Frontal cortex (tissue), 4 donors: ENCODE measurements around the gene COL4A6. TPM values are rescaled to one million over a fixed set of nuclear protein-coding genes. Genes with fewer than 3 reads are reported as not detected.

Source experiments
- DNase-seq, 2 donors: peaks; one replicate each; pipeline ENCODE4 v3.0.0; 2012; ENCODE audit warnings: low spot score in 2 of 2
- FAIRE-seq: peaks from 2 replicates; lab custom pipeline; 2012; peaks lifted over from hg19 to GRCh38; lab: Jason Lieb, UNC
- total RNA-seq: library from RNA; depleted of rRNA; stranded (reverse); fragments of >200 nt; gene quantifications from one replicate; pipeline ENCODE4 v1.2.3, GENCODE V29; 2014
- donor health status: control.
- donor health status: control.
- donor health status: control.

The COL4A6 gene
- total RNA-seq, 1 donor from 2014 or later, result 2.0 TPM

- no peak for DNase-seq
- FAIRE-seq, result no peak
These were observed 214.0 kb downstream of the COL4A6 start for GRCh38 chrX:108224218-108224617.

- no peak for DNase-seq
- FAIRE-seq, result no peak
These were observed 214.6 kb downstream of the COL4A6 start for GRCh38 chrX:108223585-108223984.

GRCh38 chrX:108221301-108221864 lies 216.8 kb downstream of the COL4A6 start:
- DNase-seq (no peak), FAIRE-seq (no peak)

GRCh38 chrX:108219949-108220601 lies 218.1 kb downstream of the COL4A6 start:
- DNase-seq (no peak), FAIRE-seq (no peak)

GRCh38 chrX:108217876-108218275 lies 220.3 kb downstream of the COL4A6 start:
- FAIRE-seq (no peak), DNase-seq (no peak)

- DNase-seq, result no peak
- FAIRE-seq, result no peak
These were observed 221.2 kb downstream of the COL4A6 start for GRCh38 chrX:108216919-108217571.

GRCh38 chrX:108216405-108216804 lies 221.8 kb downstream of the COL4A6 start:
- no peak for DNase-seq
- no peak for FAIRE-seq

- no peak for DNase-seq
- no peak for FAIRE-seq
These were observed 226.9 kb downstream of the COL4A6 start for GRCh38 chrX:108211301-108211700.

- DNase-seq, result no peak
- no peak for FAIRE-seq
These were observed 229.1 kb downstream of the COL4A6 start for GRCh38 chrX:108209006-108209554.

GRCh38 chrX:108203540-108203939 lies 234.7 kb downstream of the COL4A6 start:
- FAIRE-seq (no peak), DNase-seq (no peak)

GRCh38 chrX:108199691-108200090 lies 238.5 kb downstream of the COL4A6 start:
- FAIRE-seq (no peak), DNase-seq (no peak)

- no peak for FAIRE-seq
- DNase-seq, result no peak
These were observed 239.2 kb downstream of the COL4A6 start for GRCh38 chrX:108199041-108199440.

GRCh38 chrX:108198420-108198819 lies 239.8 kb downstream of the COL4A6 start:
- DNase-seq, result no peak
- no peak for FAIRE-seq

- FAIRE-seq (no peak), DNase-seq (no peak)
These were observed 251.4 kb downstream of the COL4A6 start for GRCh38 chrX:108186811-108187210.

GRCh38 chrX:108178143-108178498 lies 260.1 kb downstream of the COL4A6 start:
- DNase-seq (no peak), FAIRE-seq (no peak)

GRCh38 chrX:108177351-108178142 lies 260.7 kb downstream of the COL4A6 start:
- no peak for FAIRE-seq
- DNase-seq, result no peak

- DNase-seq, result no peak
- no peak for FAIRE-seq
These were observed 264.3 kb downstream of the COL4A6 start for GRCh38 chrX:108173874-108174273.

GRCh38 chrX:108171671-108172070 lies 266.6 kb downstream of the COL4A6 start:
- FAIRE-seq, result no peak
- no peak for DNase-seq

GRCh38 chrX:108169768-108170167 lies 268.5 kb downstream of the COL4A6 start:
- FAIRE-seq (no peak), DNase-seq (no peak)

- FAIRE-seq (no peak), DNase-seq (no peak)
These were observed 269.1 kb downstream of the COL4A6 start for GRCh38 chrX:108168961-108169740.
